ENCODE results near the gene CLSTN2.

CLSTN2 gene

GRCh38 chr3:139970526-139970925 is 35.5 kb downstream of the CLSTN2 start:
- H3K79me2 ChIP-seq (ENCODE audit: low read length), result no peaks in the 10 kb centered on the region
- no peak overlapping the region for H3K4me3 ChIP-seq (ENCODE audit: low read length)
- H3K36me3 ChIP-seq (replicated peaks; ENCODE audit: insufficient read depth, low read length), result no peaks in the 10 kb centered on the region
- H3K4me2 ChIP-seq (ENCODE audit: low read depth, low read length), result no peak overlapping the region
- H3F3A ChIP-seq (ENCODE audit: insufficient read depth, low read length), result no peaks in the 10 kb centered on the region
- H2AFZ ChIP-seq (ENCODE audit: low read length), result no peak overlapping the region
- no peak for DNase-seq
- no peaks in the 10 kb centered on the region for H4K20me1 ChIP-seq (ENCODE audit: insufficient read depth, low read length)
- no peaks in the 10 kb centered on the region for H3K9me2 ChIP-seq (replicated peaks; ENCODE audit: insufficient read depth, low read length)
- no peak overlapping the region for H3K27ac ChIP-seq (ENCODE audit: low read length)
- no peaks in the 10 kb centered on the region for H3K27me3 ChIP-seq (replicated peaks; ENCODE audit: insufficient read depth, low read length)
- TF ChIP-seq EZH2 (optimal IDR thresholded peaks at IDR 0.05; ENCODE audit: low read depth, low read length) (no peak), EZH2phosphoT487 (IDR thresholded peaks at IDR 0.05; ENCODE audit: low read length) (no peak), CTCF (IDR thresholded peaks at IDR 0.05; ENCODE audit: low read length) (no peak)
- H3K9ac ChIP-seq (ENCODE audit: low read length), result no peak overlapping the region
- H3K4me1 ChIP-seq (ENCODE audit: low read length), result no peaks in the 10 kb centered on the region
- no peaks in the 10 kb centered on the region for H3K9me3 ChIP-seq (replicated peaks; ENCODE audit: insufficient read depth, low read length)

- no peaks in the 10 kb centered on the region for H3K27me3 ChIP-seq (replicated peaks; ENCODE audit: insufficient read depth, low read length)
- no peak overlapping the region for H3K27ac ChIP-seq (ENCODE audit: low read length)
- no peaks in the 10 kb centered on the region for H3K9me3 ChIP-seq (replicated peaks; ENCODE audit: insufficient read depth, low read length)
- TF ChIP-seq CTCF (IDR thresholded peaks at IDR 0.05; ENCODE audit: low read length) (no peak), EZH2 (optimal IDR thresholded peaks at IDR 0.05; ENCODE audit: low read depth, low read length) (no peak)
- H3K9me2 ChIP-seq (replicated peaks; ENCODE audit: insufficient read depth, low read length), result no peaks in the 10 kb centered on the region
- no peak overlapping the region for H2AFZ ChIP-seq (ENCODE audit: low read length)
- no peaks in the 10 kb centered on the region for H3F3A ChIP-seq (ENCODE audit: insufficient read depth, low read length)
- H3K9ac ChIP-seq (ENCODE audit: low read length), result no peak overlapping the region
- no peaks in the 10 kb centered on the region for H3K36me3 ChIP-seq (replicated peaks; ENCODE audit: insufficient read depth, low read length)
- H3K79me2 ChIP-seq (ENCODE audit: low read length), result no peaks in the 10 kb centered on the region
- H4K20me1 ChIP-seq (ENCODE audit: insufficient read depth, low read length), result no peaks in the 10 kb centered on the region
- DNase-seq, result no peak
- H3K4me3 ChIP-seq (ENCODE audit: low read length), result no peak overlapping the region
- H3K4me1 ChIP-seq (ENCODE audit: low read length), result no peaks in the 10 kb centered on the region
- H3K4me2 ChIP-seq (ENCODE audit: low read depth, low read length), result no peak overlapping the region
These were observed 39.9 kb downstream of the CLSTN2 start for GRCh38 chr3:139974809-139975425.

GRCh38 chr3:139975594-139976365 is 40.8 kb downstream of the CLSTN2 start:
- Histone ChIP-seq H3F3A (ENCODE audit: insufficient read depth, low read length) (no peaks in the 10 kb centered on the region), H3K9ac (ENCODE audit: low read length) (no peak overlapping the region), H2AFZ (ENCODE audit: low read length) (no peak overlapping the region), H3K4me1 (ENCODE audit: low read length) (no peaks in the 10 kb centered on the region), H3K9me2 (replicated peaks; ENCODE audit: insufficient read depth, low read length) (no peaks in the 10 kb centered on the region), H3K9me3 (replicated peaks; ENCODE audit: insufficient read depth, low read length) (no peaks in the 10 kb centered on the region), H3K79me2 (ENCODE audit: low read length) (no peaks in the 10 kb centered on the region), H3K27ac (ENCODE audit: low read length) (no peak overlapping the region), H4K20me1 (ENCODE audit: insufficient read depth, low read length) (no peaks in the 10 kb centered on the region), H3K4me3 (ENCODE audit: low read length) (no peak overlapping the region), H3K4me2 (ENCODE audit: low read depth, low read length) (no peak overlapping the region), H3K27me3 (replicated peaks; ENCODE audit: insufficient read depth, low read length) (no peaks in the 10 kb centered on the region), H3K36me3 (replicated peaks; ENCODE audit: insufficient read depth, low read length) (no peaks in the 10 kb centered on the region)
- no peak for TF ChIP-seq EZH2phosphoT487 (IDR thresholded peaks at IDR 0.05; ENCODE audit: low read length)
- TF ChIP-seq CTCF (IDR thresholded peaks at IDR 0.05; ENCODE audit: low read length), result no peak
- TF ChIP-seq EZH2 (optimal IDR thresholded peaks at IDR 0.05; ENCODE audit: low read depth, low read length), result no peak
- DNase-seq, result no peak

Data from MM.1S (cell line).